Esophagus muscularis mucosa (tissue), 4 donors: ENCODE results near the gene TMEM225B.

ENCODE experiments used
- CTCF ChIP-seq, 3 experiments: fragments of 200-600 bp in 2 of 3; fragments of 450-650 bp in 1 of 3; sonication (generic) in 2 of 3; IDR thresholded peaks; one replicate each; pipeline ENCODE4 v1.5.1; 2017 to 2019; ENCODE audit warnings: antibody characterized with exemption in 3 of 3, mild to moderate bottlenecking in 2 of 3, moderate library complexity in 1 of 3
- EP300 ChIP-seq: sonication (generic); formaldehyde crosslinking; IDR thresholded peaks from one replicate; pipeline ENCODE4 v1.6.1; 2017; ENCODE audit warnings: antibody characterized with exemption
- POLR2AphosphoS5 ChIP-seq, 2 donors: sonication (generic); formaldehyde crosslinking; IDR thresholded peaks; one replicate each; pipeline ENCODE4 v1.6.1; 2017; ENCODE audit warnings: antibody characterized with exemption in 2 of 2

GRCh38 chr7:99615989-99616358 is 17.9 kb downstream of the TMEM225B start:
- TF ChIP-seq CTCF (IDR thresholded peaks at IDR 0.05) (no peak), EP300 (no peak), POLR2AphosphoS5 (IDR thresholded peaks at IDR 0.05) (no peak)
